ENCODE measurements around the gene GCNT3.

DNA sequence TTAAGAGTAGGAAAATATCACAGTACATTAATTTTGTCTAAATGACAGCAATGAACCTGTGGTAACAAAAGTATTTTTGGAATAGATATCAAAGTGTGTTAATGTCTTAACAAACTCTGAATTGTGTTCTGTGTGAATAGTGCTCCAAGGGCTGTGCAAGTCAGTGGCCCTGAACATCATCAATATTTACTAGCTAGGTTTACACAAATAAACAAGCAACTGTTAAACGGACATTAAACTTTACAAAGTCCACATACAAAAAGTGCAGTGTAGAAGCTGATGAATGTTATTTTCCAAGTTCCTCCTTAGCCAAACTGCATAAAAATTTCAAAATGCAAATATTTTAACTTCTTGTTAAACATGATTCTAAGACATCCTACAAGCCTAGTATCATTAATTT lies 47.8 kb downstream of the GCNT3 start:
- TF ChIP-seq, protein P1, sequence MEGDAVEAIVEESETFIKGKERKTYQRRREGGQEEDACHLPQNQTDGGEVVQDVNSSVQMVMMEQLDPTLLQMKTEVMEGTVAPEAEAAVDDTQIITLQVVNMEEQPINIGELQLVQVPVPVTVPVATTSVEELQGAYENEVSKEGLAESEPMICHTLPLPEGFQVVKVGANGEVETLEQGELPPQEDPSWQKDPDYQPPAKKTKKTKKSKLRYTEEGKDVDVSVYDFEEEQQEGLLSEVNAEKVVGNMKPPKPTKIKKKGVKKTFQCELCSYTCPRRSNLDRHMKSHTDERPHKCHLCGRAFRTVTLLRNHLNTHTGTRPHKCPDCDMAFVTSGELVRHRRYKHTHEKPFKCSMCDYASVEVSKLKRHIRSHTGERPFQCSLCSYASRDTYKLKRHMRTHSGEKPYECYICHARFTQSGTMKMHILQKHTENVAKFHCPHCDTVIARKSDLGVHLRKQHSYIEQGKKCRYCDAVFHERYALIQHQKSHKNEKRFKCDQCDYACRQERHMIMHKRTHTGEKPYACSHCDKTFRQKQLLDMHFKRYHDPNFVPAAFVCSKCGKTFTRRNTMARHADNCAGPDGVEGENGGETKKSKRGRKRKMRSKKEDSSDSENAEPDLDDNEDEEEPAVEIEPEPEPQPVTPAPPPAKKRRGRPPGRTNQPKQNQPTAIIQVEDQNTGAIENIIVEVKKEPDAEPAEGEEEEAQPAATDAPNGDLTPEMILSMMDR (conservative IDR thresholded peaks at IDR 0.05 in 1 of 2, IDR thresholded peaks at IDR 0.05 in 1 of 2; ENCODE audit: low read depth in 1 of 2, low read length in 2 of 2): no peak
- no peak for TF ChIP-seq EZH2 (IDR thresholded peaks at IDR 0.05; ENCODE audit: low read length, missing control alignments)

Measured in fibroblast of lung (primary cell).